ENCODE data around the gene SCLT1.
"Not testable (repeated sequence)": the region's sequence is repeated elsewhere in the genome, so short reads cannot be mapped to it uniquely, and the experiment has no call there.

The SCLT1 gene

GRCh38 chr4:129069537-129069936 is 23.8 kb downstream of the SCLT1 start:
- not testable (repeated sequence) for DNase-seq

DNA sequence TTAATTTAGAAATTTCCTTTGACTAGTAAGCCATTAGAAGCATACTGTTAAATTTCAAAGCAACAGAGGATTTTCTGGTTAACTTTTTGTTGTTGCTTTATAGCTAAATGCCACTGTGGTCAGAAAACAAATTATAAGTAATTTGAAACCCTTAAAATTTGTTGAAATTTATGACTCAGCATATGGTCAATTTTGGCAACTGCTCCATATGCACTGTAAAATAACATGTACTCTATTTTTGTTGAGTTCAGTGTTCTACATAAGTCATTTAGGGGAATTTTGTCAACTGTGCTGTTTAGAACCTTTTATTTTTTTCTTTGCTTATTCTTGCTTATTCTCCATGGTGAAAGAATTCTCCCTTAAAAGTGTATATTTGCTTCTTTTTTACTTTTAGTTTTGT is 28.6 kb downstream of the SCLT1 start:
- DNase-seq, result no peak

DNA sequence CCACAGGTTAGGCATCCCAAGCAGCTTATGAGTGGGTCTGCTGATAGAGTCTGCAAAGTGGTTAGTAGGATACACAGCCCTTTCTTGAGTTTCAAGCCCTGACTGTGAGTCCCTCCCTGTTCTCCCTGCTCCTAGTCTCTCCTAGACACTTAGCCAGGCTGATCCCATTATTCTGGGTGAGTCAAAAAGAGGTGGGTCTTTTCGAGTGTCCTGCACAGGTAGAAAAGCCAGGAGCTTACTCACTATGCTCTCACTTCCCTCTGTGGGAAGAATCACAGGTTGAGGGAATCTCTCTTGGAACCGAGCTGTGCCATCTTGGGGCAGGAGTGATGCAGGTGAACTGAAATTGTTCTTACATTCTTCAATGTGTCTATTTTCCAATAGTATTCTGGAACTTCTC is 29.7 kb downstream of the SCLT1 start:
- no peak for DNase-seq

DNA sequence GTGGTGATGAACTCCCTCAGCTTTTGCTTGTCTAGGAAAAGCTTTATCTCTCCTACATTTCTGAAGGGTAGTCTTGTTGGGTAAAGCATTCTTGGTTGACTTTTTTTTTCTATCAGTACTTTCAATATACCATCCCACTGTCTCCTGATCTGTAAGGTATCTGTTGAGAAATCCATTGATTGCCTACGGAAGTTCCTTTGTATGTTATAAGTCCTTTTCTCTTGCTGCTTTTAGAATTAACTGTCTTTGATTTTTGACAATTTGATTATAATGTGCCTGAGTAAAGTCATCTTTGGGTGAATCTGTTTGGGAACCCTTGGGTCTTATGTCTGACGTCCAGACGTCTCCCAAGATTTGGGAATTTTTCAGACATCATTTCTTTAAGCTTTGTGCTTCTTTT is 30.8 kb downstream of the SCLT1 start:
- no peak for DNase-seq

GRCh38 chr4:129059028-129059427 is 34.3 kb downstream of the SCLT1 start:
- no peak for DNase-seq

- DNase-seq, result no peak
These were observed 47.0 kb downstream of the SCLT1 start for GRCh38 chr4:129046055-129046959.

GRCh38 chr4:129043523-129043922 is 49.8 kb downstream of the SCLT1 start:
- no peak for DNase-seq

GRCh38 chr4:129040471-129040870 is 52.9 kb downstream of the SCLT1 start:
- DNase-seq, result no peak

DNA sequence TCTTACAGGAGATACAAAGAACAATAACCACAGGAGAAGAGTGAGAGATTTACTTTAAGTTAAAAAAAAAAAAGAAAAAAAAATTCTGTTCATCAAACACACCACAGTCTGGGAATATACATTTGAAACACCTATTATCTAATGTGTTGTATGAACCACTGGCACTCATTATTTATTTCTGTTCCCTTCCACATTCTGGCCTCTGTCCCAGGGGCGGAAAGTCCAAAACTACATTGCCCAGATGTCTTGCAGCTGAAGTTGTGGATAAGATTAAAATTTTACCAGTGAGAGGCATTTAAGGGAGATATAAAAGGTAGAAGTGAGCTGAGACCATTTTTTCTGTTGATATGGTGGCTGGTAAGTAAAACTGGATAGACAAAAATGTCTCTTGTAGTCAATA is 56.2 kb downstream of the SCLT1 start:
- DNase-seq, result no peak

DNA sequence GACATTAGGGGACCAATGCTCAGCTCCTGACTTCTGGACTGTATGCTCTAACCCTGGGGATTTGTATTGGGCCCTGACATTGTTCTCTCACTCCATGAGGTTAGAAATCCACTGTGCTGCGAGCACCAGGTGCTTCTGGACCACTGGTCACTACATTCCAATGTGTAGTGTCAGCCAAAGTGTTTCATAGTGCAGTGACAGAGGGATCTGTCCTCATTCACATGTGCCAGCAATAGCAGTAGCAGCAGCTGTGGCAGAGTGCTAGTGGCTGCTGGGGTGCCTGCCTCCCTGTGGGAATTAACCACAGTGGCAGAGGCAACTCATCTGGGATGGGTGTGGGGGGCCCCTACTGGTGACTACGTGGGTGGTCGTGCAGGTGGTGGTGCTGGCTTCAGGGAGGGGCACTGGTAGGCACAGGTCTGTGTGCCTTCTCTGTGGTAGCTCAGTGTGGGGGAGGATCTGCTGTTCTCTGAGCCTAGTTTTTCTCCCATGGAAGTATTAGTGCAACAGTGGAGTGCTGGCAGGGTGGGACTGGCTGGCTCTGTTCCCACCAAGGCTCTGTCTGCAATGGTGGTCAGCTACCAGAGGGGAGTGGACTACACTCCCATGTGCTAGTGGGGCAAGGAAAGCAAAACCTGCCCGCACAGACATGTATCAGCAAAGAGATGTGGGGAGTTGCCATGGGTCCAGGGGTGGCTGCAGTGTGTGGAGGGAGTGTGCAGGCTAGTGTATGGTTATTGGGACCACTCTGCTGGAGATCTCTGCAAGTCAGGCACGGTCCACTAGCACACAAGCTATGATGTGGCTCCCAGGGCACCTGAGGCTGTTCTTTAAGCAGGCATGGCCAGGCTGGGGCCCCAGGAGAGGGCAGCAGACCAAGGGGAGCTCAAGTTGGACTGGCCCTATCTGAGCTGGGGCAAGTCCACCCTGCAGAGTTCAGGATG is 78.5 kb downstream of the SCLT1 start:
- no peak for DNase-seq

DNA sequence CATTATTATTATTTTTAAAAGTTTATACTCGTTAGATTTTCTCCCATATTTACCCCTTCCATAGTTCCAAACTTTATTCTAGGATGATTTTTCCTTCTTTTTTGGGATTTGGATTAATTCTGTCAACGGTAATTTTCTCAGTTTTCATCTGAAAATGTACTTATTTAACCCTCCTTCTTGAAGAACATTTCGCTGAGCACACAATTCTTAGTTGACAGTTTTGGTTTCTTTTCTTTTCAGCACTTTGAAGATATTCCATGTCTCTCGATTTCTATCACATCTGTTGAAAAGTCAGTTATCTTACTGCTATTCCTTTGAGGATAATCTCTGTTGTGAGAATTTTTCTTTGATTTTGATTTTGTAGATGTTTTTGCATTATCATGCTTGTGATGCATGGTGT is 85.2 kb downstream of the SCLT1 start:
- DNase-seq, result no peak

DNA sequence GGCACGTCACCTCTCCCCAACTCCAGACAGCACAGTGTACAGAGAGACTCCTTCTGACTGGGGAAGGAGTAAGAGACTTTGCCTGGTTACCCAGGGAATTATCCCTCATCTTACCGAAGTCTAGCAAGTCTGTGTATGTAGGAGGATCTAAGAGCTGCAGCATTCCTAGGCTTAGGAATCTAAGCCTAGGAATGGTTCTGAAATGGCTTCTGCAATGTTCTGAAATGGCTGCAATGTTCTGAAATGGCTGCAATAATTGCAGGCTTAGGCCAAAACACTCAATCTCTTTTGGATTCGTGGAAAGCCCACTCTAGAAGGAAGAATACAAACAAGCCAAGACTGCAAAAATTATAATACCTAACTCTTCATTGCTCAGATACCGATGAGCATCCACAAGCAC is 106.4 kb downstream of the SCLT1 start:
- DNase-seq, result no peak

DNA sequence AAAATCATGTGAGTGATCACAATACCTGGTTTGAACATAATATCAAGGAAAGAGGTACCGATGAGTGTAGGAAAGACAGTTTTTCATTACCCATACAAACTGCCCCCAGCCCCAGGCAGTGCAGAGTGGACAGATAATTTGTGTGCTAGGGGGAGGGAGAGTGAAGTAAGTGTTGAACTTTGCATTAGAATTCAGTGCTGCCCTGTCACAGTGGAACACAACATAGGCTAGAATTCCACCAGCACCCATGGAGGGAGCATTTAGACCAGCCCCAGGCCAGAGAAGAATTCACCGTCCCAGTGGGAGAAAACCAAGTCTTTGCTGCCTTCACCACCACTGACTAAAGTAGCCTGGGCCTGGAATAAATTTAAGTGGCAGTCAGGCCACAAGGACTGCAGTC is 107.3 kb downstream of the SCLT1 start:
- DNase-seq, result no peak

DNA sequence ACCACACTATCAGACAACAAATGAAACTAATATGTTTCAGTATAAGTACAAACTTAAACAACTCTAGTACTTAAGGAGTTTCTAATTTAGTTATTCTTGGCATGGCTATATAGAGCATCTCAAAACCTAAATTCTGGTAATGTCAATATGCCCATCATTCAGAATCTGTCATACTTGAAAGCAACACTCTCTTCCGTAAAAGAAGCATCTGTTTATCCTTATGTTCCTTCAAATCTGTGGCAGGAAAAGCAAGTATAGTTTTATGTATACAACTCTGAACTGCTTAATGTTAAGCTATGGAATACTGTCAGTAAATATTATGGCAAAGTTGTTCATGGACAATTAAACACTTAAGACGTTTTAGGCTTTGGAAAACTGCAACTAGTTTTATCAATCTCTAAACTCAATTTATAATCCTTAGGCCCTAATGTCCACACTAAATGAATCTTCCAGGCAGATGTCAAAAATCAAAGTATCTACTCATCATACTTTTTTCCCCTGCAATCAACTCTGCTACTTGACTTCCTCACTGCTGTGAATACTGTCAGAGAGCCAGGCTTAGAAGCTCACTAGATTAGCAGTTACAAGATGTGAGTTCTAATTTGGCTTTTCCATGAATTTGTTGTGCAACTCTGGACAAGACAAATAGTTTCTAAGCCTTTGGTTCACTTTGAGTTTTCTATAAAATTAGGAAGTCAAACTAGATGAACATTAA is 109.4 kb downstream of the SCLT1 start:
- no peak for DNase-seq

DNA sequence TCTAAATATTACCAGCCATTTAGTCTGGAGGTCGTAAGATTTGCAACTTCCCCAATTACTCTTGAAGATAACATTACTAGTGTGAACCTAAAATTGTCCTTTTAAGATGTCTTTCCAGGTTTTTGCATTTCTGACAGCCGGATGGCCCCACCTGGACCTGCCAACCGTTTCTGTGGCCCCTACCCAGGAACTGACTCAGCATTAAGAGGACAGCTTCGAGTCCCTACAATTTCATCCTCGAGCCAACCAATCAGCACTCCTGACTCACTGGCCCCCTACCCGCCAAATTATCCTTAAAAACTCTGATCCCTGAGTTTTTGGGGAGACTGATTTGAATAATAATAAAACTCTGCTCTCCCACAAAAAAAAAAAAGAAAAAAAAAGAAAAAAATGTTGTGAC is 112.0 kb downstream of the SCLT1 start:
- no peak for DNase-seq

DNA sequence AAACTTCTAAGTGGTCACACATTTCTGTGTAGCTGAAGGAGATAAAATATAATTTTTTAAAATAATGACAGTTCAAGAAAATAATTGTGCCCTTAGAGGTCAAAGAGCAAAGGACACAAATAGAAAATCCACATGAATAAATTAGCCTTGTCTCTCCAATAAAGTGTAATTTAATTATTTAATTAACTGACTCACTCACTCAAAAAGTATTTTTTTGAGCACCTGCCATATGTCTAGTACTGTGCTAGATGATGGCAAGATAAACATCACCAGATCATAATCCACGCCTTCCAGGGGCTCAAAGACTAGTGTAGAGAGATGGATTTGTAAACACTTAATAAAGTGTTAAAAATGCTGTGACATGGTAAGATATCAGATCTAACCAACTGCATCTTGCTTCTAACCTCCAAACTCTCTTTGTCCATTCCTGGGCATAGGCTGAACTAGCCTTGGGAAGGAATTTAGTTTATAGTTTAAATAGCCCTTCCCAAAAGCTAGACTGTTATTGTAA is 112.5 kb downstream of the SCLT1 start:
- no peak for DNase-seq

- DNase-seq, result no peak
These were observed 113.4 kb downstream of the SCLT1 start for GRCh38 chr4:128979934-128980333.

DNA sequence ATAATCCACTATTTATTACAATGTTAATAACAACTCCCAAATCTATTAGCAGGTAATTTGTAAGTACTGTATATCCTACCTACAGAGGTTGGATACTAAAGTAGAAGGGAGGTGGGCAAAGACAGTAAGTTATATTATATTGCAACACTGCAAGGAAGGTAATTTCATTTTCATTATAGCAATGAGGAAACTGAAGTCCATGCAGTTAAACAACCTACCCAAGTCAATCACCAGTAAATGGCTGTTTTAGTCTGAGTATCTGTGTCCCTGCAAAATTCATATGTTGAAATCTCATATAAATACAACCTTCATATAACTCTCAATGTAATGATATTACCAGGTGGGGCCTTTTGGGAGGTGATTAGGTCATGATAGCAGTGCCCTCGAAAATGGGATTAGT is 114.4 kb downstream of the SCLT1 start:
- DNase-seq, result no peak

DNA sequence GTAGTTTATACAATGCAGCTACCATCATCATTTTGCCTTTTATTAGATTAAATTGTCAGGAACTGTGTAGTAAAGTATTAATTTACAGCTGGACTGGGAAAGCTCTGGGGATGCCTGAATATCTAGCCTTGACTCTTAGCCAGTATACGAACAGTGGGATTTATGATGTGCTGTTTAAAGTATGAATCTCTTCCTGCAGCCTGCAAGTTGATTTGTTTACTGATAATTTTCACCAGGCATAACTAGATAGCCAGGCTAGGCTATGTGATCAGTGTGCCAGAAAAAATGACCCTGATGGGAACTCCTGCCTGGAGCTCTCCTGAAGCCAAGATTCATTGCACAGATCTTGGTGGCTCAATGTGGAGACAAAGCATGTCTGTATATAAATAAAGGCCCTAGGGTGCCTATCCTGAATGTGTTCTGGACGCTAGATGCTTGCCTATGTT is 119.2 kb downstream of the SCLT1 start:
- DNase-seq, result no peak

- DNase-seq, result no peak
These were observed 120.0 kb downstream of the SCLT1 start for GRCh38 chr4:128973384-128973783.

- no peak for DNase-seq
These were observed 131.9 kb downstream of the SCLT1 start for GRCh38 chr4:128961405-128961804.

GRCh38 chr4:128958194-128958593 is 135.1 kb downstream of the SCLT1 start:
- no peak for DNase-seq

GRCh38 chr4:128957459-128957858 is 135.9 kb downstream of the SCLT1 start:
- DNase-seq, result no peak

All from stimulated activated CD4-positive, alpha-beta T cell treated with anti-CD3 and anti-CD28 coated beads, Interleukin-2, amount 100 ng/mL, for 24 hours (primary cell).